Endothelial cell of umbilical vein (primary cell): Measurements from ENCODE around the gene DDX51.

Experiments
- EZH2 ChIP-seq: IDR thresholded peaks from 2 replicates; pipeline ENCODE4 v1.6.1; 2012; ENCODE audit warnings: borderline replicate concordance, low read depth, mild to moderate bottlenecking, moderate library complexity, low read length, inconsistent platforms; ENCODE audit not compliant: severe bottlenecking
- FOS ChIP-seq: IDR thresholded peaks from 2 replicates; pipeline ENCODE4 v1.6.1; 2011; ENCODE audit warnings: mild to moderate bottlenecking, low read length, moderate library complexity, borderline replicate concordance; ENCODE audit not compliant: insufficient read depth
- POLR2A ChIP-seq: IDR thresholded peaks from 2 replicates; pipeline ENCODE4 v1.6.1; 2012; ENCODE audit warnings: low read depth, mild to moderate bottlenecking, control low read depth, low read length
- POLR2AphosphoS5 ChIP-seq: IDR thresholded peaks from 2 replicates; pipeline ENCODE4 v1.6.1; 2012; ENCODE audit warnings: low read depth, mild to moderate bottlenecking, control low read depth, low read length, moderate library complexity; ENCODE audit not compliant: insufficient read depth
- TF ChIP-seq, protein P1 (sequence below), 2 donors: IDR thresholded peaks; 1 replicate in 1 of 2; 2 replicates in 1 of 2; pipeline ENCODE4 v1.5.1; 2011; ENCODE audit warnings: low read length in 2 of 2, mild to moderate bottlenecking in 2 of 2, moderate library complexity in 2 of 2, control low read depth in 1 of 2, inconsistent platforms in 1 of 2, low read depth in 1 of 2; ENCODE audit not compliant: insufficient read depth in 1 of 2; ENCODE audit errors: extremely low read depth in 1 of 2
- TF ChIP-seq, protein P2 (sequence below): IDR thresholded peaks from 2 replicates; pipeline ENCODE4 v1.6.1; 2011; ENCODE audit not compliant: insufficient read depth, insufficient read length

DNA sequence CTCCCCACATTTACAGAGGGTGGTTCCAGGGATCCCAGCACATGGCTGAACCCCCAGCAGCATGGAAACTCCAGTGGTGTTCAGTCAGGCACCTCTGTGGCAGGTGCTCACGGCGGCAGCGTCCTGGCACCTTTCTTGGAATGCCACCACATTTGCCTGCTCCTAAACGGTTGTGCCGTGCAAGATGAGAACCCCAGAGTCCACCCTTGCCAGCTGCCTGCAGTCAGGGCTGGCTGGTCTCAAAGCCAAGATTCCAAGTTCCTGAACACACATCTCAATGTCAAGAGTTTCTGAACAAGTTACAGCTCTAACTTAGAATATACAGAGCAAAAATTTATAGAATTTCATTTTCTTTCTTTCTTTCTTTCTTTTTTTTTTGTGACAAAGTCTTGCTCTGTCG is 38.7 kb downstream of the DDX51 start:
- TF ChIP-seq EZH2: no peak
- TF ChIP-seq FOS: no peak
- TF ChIP-seq, protein P1, sequence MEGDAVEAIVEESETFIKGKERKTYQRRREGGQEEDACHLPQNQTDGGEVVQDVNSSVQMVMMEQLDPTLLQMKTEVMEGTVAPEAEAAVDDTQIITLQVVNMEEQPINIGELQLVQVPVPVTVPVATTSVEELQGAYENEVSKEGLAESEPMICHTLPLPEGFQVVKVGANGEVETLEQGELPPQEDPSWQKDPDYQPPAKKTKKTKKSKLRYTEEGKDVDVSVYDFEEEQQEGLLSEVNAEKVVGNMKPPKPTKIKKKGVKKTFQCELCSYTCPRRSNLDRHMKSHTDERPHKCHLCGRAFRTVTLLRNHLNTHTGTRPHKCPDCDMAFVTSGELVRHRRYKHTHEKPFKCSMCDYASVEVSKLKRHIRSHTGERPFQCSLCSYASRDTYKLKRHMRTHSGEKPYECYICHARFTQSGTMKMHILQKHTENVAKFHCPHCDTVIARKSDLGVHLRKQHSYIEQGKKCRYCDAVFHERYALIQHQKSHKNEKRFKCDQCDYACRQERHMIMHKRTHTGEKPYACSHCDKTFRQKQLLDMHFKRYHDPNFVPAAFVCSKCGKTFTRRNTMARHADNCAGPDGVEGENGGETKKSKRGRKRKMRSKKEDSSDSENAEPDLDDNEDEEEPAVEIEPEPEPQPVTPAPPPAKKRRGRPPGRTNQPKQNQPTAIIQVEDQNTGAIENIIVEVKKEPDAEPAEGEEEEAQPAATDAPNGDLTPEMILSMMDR (IDR thresholded peaks at IDR 0.05; ENCODE audit: extremely low read depth in 1 of 2, insufficient read depth in 1 of 2, low read depth in 1 of 2, low read length in 2 of 2): no peak
- TF ChIP-seq POLR2AphosphoS5: no peak
- no peak for TF ChIP-seq POLR2A
- TF ChIP-seq, protein P2, sequence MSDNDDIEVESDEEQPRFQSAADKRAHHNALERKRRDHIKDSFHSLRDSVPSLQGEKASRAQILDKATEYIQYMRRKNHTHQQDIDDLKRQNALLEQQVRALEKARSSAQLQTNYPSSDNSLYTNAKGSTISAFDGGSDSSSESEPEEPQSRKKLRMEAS: no peak
